Left forelimb (tissue), 1 donor: ENCODE results near the gene FAM107B.
"Not testable (repeated sequence)": the region's sequence is repeated elsewhere in the genome, so short reads cannot be mapped to it uniquely, and the experiment has no call there.

Experiments used
- DNase-seq: peaks from one replicate; pipeline ENCODE4 v3.0.0-alpha.2; 2018; ENCODE audit warnings: low spot score

FAM107B gene

GRCh38 chr10:14736043-14736442 lies 38.7 kb downstream of the FAM107B start:
- no peak for DNase-seq

- no peak for DNase-seq
Observed at GRCh38 chr10:14731875-14732512, 42.7 kb downstream of the FAM107B start.

- no peak for DNase-seq
Observed at GRCh38 chr10:14728346-14728745, 46.4 kb downstream of the FAM107B start.

- DNase-seq = no peak
Observed at GRCh38 chr10:14727924-14728323, 46.8 kb downstream of the FAM107B start.

GRCh38 chr10:14727465-14727864 lies 47.2 kb downstream of the FAM107B start:
- no peak for DNase-seq

- DNase-seq = no peak
Observed at GRCh38 chr10:14724931-14725330, 49.8 kb downstream of the FAM107B start.

GRCh38 chr10:14723052-14723689 lies 51.5 kb downstream of the FAM107B start:
- DNase-seq = no peak

- no peak for DNase-seq
Observed at GRCh38 chr10:14717552-14717951, 57.1 kb downstream of the FAM107B start.

GRCh38 chr10:14712991-14713424 lies 61.7 kb downstream of the FAM107B start:
- DNase-seq = no peak

- not testable (repeated sequence) for DNase-seq
Observed at GRCh38 chr10:14709344-14709743, 65.4 kb downstream of the FAM107B start.

GRCh38 chr10:14707481-14707880 lies 67.2 kb downstream of the FAM107B start:
- no peak for DNase-seq

GRCh38 chr10:14705548-14706230 lies 69.0 kb downstream of the FAM107B start:
- DNase-seq = no peak

GRCh38 chr10:14703631-14704001 lies 71.1 kb downstream of the FAM107B start:
- DNase-seq = no peak

GRCh38 chr10:14701466-14701865 lies 73.2 kb downstream of the FAM107B start:
- DNase-seq = no peak

- DNase-seq = no peak
Observed at GRCh38 chr10:14700546-14700945, 74.2 kb downstream of the FAM107B start.

GRCh38 chr10:14699482-14699881 lies 75.2 kb downstream of the FAM107B start:
- DNase-seq = no peak

GRCh38 chr10:14698829-14699170 lies 75.9 kb downstream of the FAM107B start:
- no peak for DNase-seq

GRCh38 chr10:14698111-14698828 lies 76.4 kb downstream of the FAM107B start:
- no peak for DNase-seq

GRCh38 chr10:14697281-14697680 lies 77.4 kb downstream of the FAM107B start:
- DNase-seq = no peak

GRCh38 chr10:14696821-14697220 lies 77.9 kb downstream of the FAM107B start:
- no peak for DNase-seq

GRCh38 chr10:14695847-14696480 lies 78.7 kb downstream of the FAM107B start:
- DNase-seq = no peak

- DNase-seq = no peak
Observed at GRCh38 chr10:14693891-14694290, 80.8 kb downstream of the FAM107B start.
